GM19238 (cell line): ENCODE results near the gene FAM3A.

Source experiments
- DNase-seq: peaks from one replicate; pipeline ENCODE4 v3.0.0; 2011; ENCODE audit warnings: low spot score; ENCODE audit not compliant: insufficient read length

Gene FAM3A

GRCh38 chrX:154462396-154462795 is 53.6 kb downstream of the FAM3A start:
- no peak for DNase-seq

GRCh38 chrX:154460326-154460725 is 55.7 kb downstream of the FAM3A start:
- no peak for DNase-seq

- DNase-seq: no peak
Measured at GRCh38 chrX:154459832-154460231, 56.2 kb downstream of the FAM3A start.

GRCh38 chrX:154458954-154459778 is 56.9 kb downstream of the FAM3A start:
- DNase-seq: no peak

- DNase-seq: no peak
Measured at GRCh38 chrX:154458116-154458953, 57.7 kb downstream of the FAM3A start, which contains the start of gene PLXNA3. PLXNA3 (plus strand) TSS chrX:154458281; CDS start chrX:154460184, 1,903 bp downstream.

- DNase-seq: peak; percentile 64
Measured at GRCh38 chrX:154457491-154458115, 58.4 kb downstream of the FAM3A start.
